ENCODE data around the gene TALDO1. TPM values are rescaled to one million over a fixed set of nuclear protein-coding genes. Genes with fewer than 3 reads are reported as not detected.

Gene TALDO1
- total and polyA plus RNA-seq, 3 experiments from 2014 or later = 184 to 246 (median 245) TPM

DNA sequence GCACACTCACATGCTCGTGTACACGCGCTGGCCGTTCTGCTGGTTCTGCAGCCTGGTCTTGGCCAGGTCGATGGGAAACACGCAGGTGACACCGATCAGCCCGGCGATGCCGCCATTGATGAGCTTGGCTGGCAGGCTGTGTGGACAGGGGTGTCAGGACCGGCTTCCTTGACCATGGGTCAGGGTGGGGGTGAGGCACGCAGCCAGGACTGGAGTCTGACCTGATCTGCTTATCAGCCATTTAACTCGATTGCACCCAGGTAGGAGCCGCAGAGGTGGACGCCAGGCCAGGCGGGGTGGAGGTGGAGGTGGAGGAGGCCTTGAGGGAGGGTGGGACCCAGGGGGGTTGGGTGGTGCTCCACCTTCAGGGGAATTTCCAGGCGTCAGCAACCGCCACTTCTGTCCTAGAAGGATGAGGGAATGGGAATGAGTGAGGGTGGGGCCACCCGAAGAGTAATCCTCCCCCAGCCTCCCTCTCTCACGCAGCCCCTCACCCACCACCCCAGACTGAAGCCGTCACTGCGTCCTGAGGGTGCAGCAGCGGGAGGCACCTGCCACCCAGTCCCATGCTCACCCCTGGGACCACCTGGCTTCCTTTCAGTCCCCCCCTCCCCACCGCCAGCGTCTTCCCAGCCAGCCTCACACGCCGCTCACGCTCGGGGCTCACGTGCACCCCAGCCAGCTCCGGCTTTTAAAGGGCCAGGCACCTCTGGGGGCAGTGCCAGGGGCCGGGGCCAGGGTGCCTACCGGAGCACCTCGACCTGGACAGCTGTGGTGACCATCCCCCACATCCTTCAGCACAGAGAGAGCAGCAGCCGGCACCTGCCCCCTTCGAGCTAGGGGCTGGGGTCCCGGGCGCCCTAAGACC, 47.7 kb downstream of the TALDO1 start:
- CTCF ChIA-PET = interaction anchor here (1.3 kb wide), 1 partner anchor 17 kb away, joined by 3 read pairs; no protein-coding TSS in a partner anchor

DNA sequence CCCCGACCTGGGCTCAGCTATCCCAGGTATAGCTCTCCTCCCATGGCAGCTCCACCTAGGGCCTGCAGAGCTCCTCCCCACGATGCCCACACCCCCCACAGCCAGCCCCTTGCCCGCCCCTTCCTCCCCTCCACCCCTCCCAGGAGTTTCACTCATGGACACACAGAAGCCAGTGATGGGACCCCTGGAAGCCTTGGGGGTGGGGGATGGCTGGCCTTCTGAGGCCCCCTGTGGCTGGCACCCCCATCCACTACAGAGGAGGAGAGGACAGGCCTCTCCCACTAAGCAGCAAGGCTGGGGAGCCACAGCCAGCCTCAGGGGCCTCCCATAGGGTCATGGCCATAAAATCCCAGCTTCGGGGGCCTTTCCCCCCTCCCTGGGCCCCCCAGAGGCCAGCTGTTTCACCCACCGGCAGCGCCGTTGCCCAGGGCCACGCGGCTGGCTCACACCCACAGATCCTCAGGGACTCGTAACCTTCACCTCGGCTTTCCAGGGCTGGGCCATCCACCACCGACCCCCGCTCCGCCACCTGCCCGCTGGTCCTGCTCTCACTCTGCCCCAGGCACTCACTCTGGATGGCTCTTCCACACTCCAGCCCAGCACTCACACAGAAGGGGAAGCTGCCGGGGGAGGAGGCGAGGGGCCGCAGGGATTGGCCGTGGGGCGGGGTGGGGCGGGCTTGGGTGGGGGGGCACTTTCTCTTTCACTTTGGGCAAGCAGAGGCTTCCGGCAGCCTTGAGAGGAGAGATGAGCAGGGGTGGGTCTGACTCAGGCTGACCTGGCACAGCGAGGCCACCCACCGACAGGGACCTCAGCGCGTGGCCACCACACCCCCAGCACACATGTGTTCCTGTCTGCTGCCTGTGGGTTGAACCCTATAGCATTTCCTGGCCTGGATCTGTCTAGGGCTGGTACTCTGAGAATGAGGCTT, 48.6 kb downstream of the TALDO1 start:
- Histone ChIP-seq H3K4me1 (ENCODE audit: insufficient read depth, low read length) (peaks cover 25% of the 10 kb centered on the region), H3K36me3 (ENCODE audit: insufficient read depth, low read length) (peaks cover 4% of the 10 kb centered on the region), H3K27ac (ENCODE audit: low read depth, low read length) (peak overlapping the region; percentile 86), H3K27me3 (ENCODE audit: insufficient read depth, low read length, poor library complexity, severe bottlenecking) (no peaks in the 10 kb centered on the region), H3K9me3 (ENCODE audit: low read length) (no peaks in the 10 kb centered on the region), H3K4me3 (ENCODE audit: low read length) (peak overlapping the region; percentile 92)
- Mint-ChIP-seq H3K9me3 (no peaks in the 10 kb centered on the region), H3K36me3 (peaks cover 0 to 22% (median 0%) of the 10 kb centered on the region in 3 donors), H3K27me3 (peaks cover 0 to 3% of the 10 kb centered on the region in 2 donors), H3K4me1 (peaks cover 12 to 26% (median 14%) of the 10 kb centered on the region in 3 donors), H3K27ac (peak overlapping the region; percentile 90 to 98 (median 95)), H3K4me3 (peak overlapping the region; percentile 91 to 94 (median 92))
- ChIA-PET CTCF (interaction anchor here (0.8 to 1.3 kb wide), 3 partner anchors 16 to 242 kb away, joined by 3 read pairs; no protein-coding TSS in a partner anchor), POLR2A (interaction anchor here (0.7 to 2.5 kb wide), 6 partner anchors 13 to 505 kb away, joined by 3 to 8 read pairs (median 6); partner anchors contain the start of genes PNPLA2 and RPLP2)
- peak; percentile 73 to 87 (median 74) for DNase-seq

More for the DNA sequence above, 47.7 kb downstream of the TALDO1 start:
- POLR2A ChIA-PET = interaction anchor here (0.7 to 2.5 kb wide), 3 partner anchors 16 to 504 kb away, joined by 3 to 6 read pairs (median 5); no protein-coding TSS in a partner anchor
- Histone ChIP-seq H3K4me3 (ENCODE audit: low read length) (no peak overlapping the region), H3K4me1 (ENCODE audit: insufficient read depth, low read length) (peaks cover 25% of the 10 kb centered on the region), H3K9me3 (ENCODE audit: low read length) (no peaks in the 10 kb centered on the region), H3K27ac (ENCODE audit: low read depth, low read length) (peak overlapping the region; percentile 69), H3K36me3 (ENCODE audit: insufficient read depth, low read length) (peaks cover 4% of the 10 kb centered on the region), H3K27me3 (ENCODE audit: insufficient read depth, low read length, poor library complexity, severe bottlenecking) (no peaks in the 10 kb centered on the region)
- Mint-ChIP-seq H3K27me3 (peaks cover 0 to 3% of the 10 kb centered on the region in 2 donors), H3K9me3 (no peaks in the 10 kb centered on the region), H3K4me3 (peak overlapping the region; percentile 16 to 92 (median 61)), H3K36me3 (peaks cover 0 to 25% (median 0%) of the 10 kb centered on the region in 3 donors), H3K27ac (peak overlapping the region in 2 of 8 donors; percentile 94 to 97), H3K4me1 (peaks cover 12 to 26% (median 14%) of the 10 kb centered on the region in 3 donors)
- DNase-seq = no peak

DNA sequence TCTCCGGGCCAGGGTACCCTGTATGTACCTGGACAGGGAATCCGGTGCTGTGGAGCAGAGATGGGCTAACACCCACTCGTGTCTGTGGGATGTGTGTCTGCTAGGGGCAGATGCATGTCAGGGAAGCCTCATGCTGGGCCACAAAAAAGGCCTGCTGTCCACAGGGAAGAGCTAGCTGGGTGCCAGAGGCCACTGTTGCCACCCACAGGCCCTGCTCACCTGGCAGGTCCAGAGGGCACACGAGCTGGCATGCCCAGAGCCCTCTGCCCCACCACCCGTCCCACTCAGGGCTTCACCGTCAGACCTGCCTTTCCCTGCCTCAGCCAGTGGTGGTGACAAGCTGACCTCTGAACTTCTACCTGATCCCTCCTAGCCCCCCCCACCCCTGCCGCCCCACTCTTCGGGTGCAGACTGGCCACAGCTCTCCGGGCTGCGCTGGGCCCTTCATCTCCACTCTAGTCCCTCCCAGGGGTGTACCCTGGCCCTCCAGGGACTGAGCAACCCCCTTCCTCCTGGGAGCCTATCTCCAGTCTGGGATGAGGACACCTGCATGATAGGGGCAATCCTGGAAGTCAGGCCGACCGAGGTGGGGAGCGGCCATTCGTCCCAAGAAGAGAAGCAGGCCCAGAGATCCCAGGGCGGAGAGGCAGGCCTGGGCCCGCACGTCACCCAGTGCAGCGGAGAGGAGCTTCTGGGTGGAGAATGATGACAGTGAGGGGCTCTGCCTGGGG, 49.5 kb downstream of the TALDO1 start:
- Histone ChIP-seq H3K9me3 (ENCODE audit: low read length) (no peaks in the 10 kb centered on the region), H3K27ac (ENCODE audit: low read depth, low read length) (peak overlapping the region; percentile 86), H3K4me1 (ENCODE audit: insufficient read depth, low read length) (peaks cover 25% of the 10 kb centered on the region), H3K27me3 (ENCODE audit: insufficient read depth, low read length, poor library complexity, severe bottlenecking) (no peaks in the 10 kb centered on the region), H3K36me3 (ENCODE audit: insufficient read depth, low read length) (peaks cover 4% of the 10 kb centered on the region), H3K4me3 (ENCODE audit: low read length) (peak overlapping the region; percentile 92)
- Mint-ChIP-seq H3K4me3 (peak overlapping the region; percentile 91 to 94 (median 92)), H3K27me3 (no peaks in the 10 kb centered on the region), H3K27ac (peak overlapping the region; percentile 90 to 98 (median 95)), H3K36me3 (peaks cover 0 to 18% (median 0%) of the 10 kb centered on the region in 3 donors), H3K4me1 (peaks cover 12 to 26% (median 14%) of the 10 kb centered on the region in 3 donors), H3K9me3 (no peaks in the 10 kb centered on the region)
- DNase-seq = no peak
- CTCF ChIA-PET = interaction anchor here (0.8 to 1.3 kb wide), 3 partner anchors 15 to 242 kb away, joined by 3 read pairs; no protein-coding TSS in a partner anchor
- POLR2A ChIA-PET = interaction anchor here (0.6 to 2.5 kb wide), 6 partner anchors 12 to 283 kb away, joined by 3 to 8 read pairs (median 5); partner anchors contain the start of genes PNPLA2, RPLP2 and TALDO1

DNA sequence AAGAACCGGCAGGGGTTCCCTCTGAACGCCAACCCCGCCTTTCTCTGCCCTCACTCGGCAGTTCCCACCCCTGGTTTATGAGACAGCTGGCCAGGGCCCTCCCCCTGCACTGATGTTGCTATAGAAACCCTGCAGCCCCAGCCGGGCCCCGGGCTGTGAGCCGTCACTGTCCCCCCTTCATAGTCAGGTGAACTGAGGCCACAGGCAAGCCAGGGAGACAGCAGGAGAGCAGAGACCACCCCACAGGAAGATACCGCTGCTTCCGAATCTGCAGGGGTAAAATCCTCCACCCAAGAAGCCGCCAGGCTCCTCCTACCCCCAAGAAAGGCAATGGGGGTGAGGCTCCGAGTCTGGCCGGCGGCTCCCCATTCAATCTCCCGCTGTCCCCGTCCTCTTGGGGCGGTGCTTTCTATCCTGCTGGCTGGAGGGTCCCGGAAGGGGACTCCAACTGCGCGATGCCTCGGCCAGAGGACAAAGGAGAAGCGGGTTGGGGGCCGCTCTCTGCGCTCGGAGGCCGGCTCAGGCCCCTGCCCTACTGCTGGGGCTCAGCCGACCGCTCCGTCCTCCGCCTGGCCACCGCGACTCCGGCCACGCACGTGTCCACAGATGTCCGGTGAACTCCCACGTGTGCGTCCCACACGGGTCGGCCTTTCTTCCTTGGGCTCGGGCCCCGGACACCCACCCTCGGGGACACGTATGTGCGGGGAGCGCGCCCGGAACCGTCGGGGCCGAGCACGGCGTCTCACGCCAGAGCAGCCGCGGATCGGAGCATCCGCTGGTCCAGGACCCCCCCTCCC, 50.2 kb downstream of the TALDO1 start:
- Mint-ChIP-seq H3K9me3 (no peaks in the 10 kb centered on the region), H3K4me3 (peak overlapping the region; percentile 91 to 94 (median 92)), H3K4me1 (peaks cover 12 to 26% (median 14%) of the 10 kb centered on the region in 3 donors), H3K36me3 (peaks cover 0 to 14% (median 0%) of the 10 kb centered on the region in 3 donors), H3K27me3 (no peaks in the 10 kb centered on the region), H3K27ac (peak overlapping the region; percentile 87 to 98 (median 95))
- peaks cover 25% of the 10 kb centered on the region for H3K4me1 ChIP-seq (ENCODE audit: insufficient read depth, low read length)
- peak overlapping the region; percentile 86 for H3K27ac ChIP-seq (ENCODE audit: low read depth, low read length)
- peak overlapping the region; percentile 92 for H3K4me3 ChIP-seq (ENCODE audit: low read length)
- CTCF ChIA-PET = interaction anchor here (1.3 kb wide), 1 partner anchor 71 kb away, joined by 3 read pairs; no protein-coding TSS in a partner anchor
- DNase-seq = peak; percentile 77 to 93 (median 81)
- no peaks in the 10 kb centered on the region for H3K9me3 ChIP-seq (ENCODE audit: low read length)
- POLR2A ChIA-PET = interaction anchor here (0.6 to 2.5 kb wide), 5 partner anchors 11 to 284 kb away, joined by 3 to 8 read pairs (median 6); partner anchors contain the start of genes PNPLA2, RPLP2 and TALDO1
- H3K36me3 ChIP-seq (ENCODE audit: insufficient read depth, low read length) = peaks cover 4% of the 10 kb centered on the region
- H3K27me3 ChIP-seq (ENCODE audit: insufficient read depth, low read length, poor library complexity, severe bottlenecking) = no peaks in the 10 kb centered on the region

DNA sequence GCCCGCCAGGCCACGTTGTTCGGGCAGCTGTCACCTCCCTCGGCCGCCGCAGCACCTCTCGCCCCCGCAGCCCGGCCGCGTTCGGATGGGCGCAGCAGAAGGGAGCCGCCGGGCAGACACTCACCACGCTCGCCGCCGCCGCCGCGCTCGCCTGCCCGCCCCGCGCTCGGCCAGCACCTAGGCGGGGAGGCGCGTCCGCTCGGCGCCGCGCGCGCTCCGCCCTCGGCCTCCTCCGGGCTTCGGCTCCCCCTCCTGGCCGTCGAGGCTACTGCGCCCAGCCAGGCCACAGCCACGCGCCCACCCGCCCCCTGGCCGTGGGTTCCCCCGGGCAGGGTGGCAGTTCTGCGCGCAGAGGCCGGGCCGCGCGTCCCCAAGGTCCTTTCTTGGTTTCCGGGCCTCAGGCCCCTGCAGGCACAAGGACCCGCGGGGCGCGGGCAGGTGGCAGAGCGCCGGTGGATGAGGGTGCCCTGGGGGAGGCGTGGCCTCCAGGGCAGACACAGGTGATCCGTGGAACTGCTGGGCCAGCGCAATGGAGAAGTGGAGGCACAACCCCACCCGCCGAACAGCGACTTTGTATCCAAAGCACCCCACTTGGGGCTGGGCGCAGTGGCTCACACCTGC, 50.9 kb downstream of the TALDO1 start, which contains the start of gene SLC25A22:
Gene SLC25A22 (minus strand): TSS at position 189 of the 621 bp plus-strand sequence. CDS start 3,275 bp downstream, outside the sequence.
- POLR2A ChIA-PET = interaction anchor here (0.7 to 1.5 kb wide), 3 partner anchors 21 to 218 kb away, joined by 3 to 6 read pairs (median 4); partner anchors contain the start of genes PNPLA2 and TALDO1
- peak; percentile 76 to 88 (median 82) for DNase-seq

More for the DNA sequence above, 50.9 kb downstream of the TALDO1 start, which contains the start of gene SLC25A22:
- CTCF ChIA-PET = interaction anchor here (0.7 to 1.3 kb wide), 4 partner anchors 21 to 102 kb away, joined by 3 to 4 read pairs (median 4); partner anchors contain the start of genes PNPLA2 and TMEM80
- Mint-ChIP-seq H3K4me1 (peaks cover 12 to 26% (median 14%) of the 10 kb centered on the region in 3 donors), H3K4me3 (peak within 1 kb of the TSS; percentile 91 to 94 (median 92)), H3K36me3 (peaks cover 0 to 13% (median 0%) of the 10 kb centered on the region in 3 donors), H3K27me3 (no peaks in the 10 kb centered on the region), H3K27ac (peak within 1 kb of the TSS; percentile 87 to 98 (median 95)), H3K9me3 (no peaks in the 10 kb centered on the region)
- H3K36me3 ChIP-seq (ENCODE audit: insufficient read depth, low read length) = peaks cover 4% of the 10 kb centered on the region
- H3K27me3 ChIP-seq (ENCODE audit: insufficient read depth, low read length, poor library complexity, severe bottlenecking) = no peaks in the 10 kb centered on the region
- H3K27ac ChIP-seq (ENCODE audit: low read depth, low read length) = peak within 1 kb of the TSS; percentile 86
- peak within 1 kb of the TSS; percentile 92 for H3K4me3 ChIP-seq (ENCODE audit: low read length)
- H3K9me3 ChIP-seq (ENCODE audit: low read length) = no peaks in the 10 kb centered on the region
- H3K4me1 ChIP-seq (ENCODE audit: insufficient read depth, low read length) = peaks cover 25% of the 10 kb centered on the region
